ENCODE measurements around the gene EEIG1. TPM values are rescaled to one million over a fixed set of nuclear protein-coding genes. Genes with fewer than 3 reads are reported as not detected.

The EEIG1 gene
- total and polyA plus RNA-seq, 10 of the 15 experiments (the other 5 are each of a cell fraction or from before 2014, with no cell fraction given): 1.2 to 75.9 (median 9.0) TPM

GRCh38 chr9:128005923-128006322 lies 25.1 kb upstream of the EEIG1 start:
- no peaks in the 10 kb centered on the region for H3K27me3 ChIP-seq (replicated peaks in 1 of 2; ENCODE audit: control insufficient read depth in 2 of 2, insufficient read depth in 2 of 2, low read length in 1 of 2)
- ChIA-PET POLR2A (no interaction called here), SMC1A (ENCODE audit: uncharacterized antibody, unreplicated experiment) (no interaction called here), CTCF (interaction anchor here (2.1 kb wide), 1 partner anchor 63 kb away, joined by 5 read pairs; no protein-coding TSS in a partner anchor), RAD21 (ENCODE audit: unreplicated experiment) (interaction anchor here (1.5 kb wide), 1 partner anchor 28 kb away, joined by 4 read pairs; no protein-coding TSS in a partner anchor)
- no peak for ATAC-seq
- DNase-seq (ENCODE audit: low read depth, low spot score): no peak
- H3K9ac ChIP-seq (ENCODE audit: control insufficient read depth, insufficient read depth, low read length): no peak overlapping the region
- no peak overlapping the region for H3K27ac ChIP-seq (ENCODE audit: control insufficient read depth, insufficient read depth)
- no peak overlapping the region for H3K4me2 ChIP-seq (ENCODE audit: control insufficient read depth, insufficient read depth)
- no peak overlapping the region for H2AFZ ChIP-seq (ENCODE audit: control insufficient read depth, low read depth, low read length)
- H3K79me2 ChIP-seq (ENCODE audit: control insufficient read depth, insufficient read depth, low read length): no peaks in the 10 kb centered on the region
- no peaks in the 10 kb centered on the region for H3K36me3 ChIP-seq (ENCODE audit: control insufficient read depth in 2 of 2, insufficient read depth in 2 of 2, low read length in 1 of 2)
- H3K9me3 ChIP-seq (replicated peaks; ENCODE audit: control insufficient read depth, insufficient read depth, low read length): peaks cover 2% of the 10 kb centered on the region; the same call in 1 of the 3 replicates
- WGBS (ENCODE audit: insufficient coverage, insufficient replicate concordance, low lambda C conversion rate, missing lambda C conversion rate): 62% methylated on average over 12 of the region's 12 CpGs
- in situ Hi-C loops (cut with MboI): no loop called here
- no peak for FAIRE-seq
- H3K4me3 ChIP-seq: no peak overlapping the region
- intact Hi-C loops (cut with micrococcal nuclease; ENCODE audit: unreplicated experiment): no loop called here
- H3K4me1 ChIP-seq (ENCODE audit: control insufficient read depth, insufficient read depth, low read length): peaks cover 18% of the 10 kb centered on the region
- TF ChIP-seq PKNOX1 (IDR thresholded peaks at IDR 0.05) (no peak), JUNB (IDR thresholded peaks at IDR 0.05) (no peak), HDGF (IDR thresholded peaks at IDR 0.05) (no peak), SKIL (IDR thresholded peaks at IDR 0.05; ENCODE audit: low read depth, poor library complexity, severe bottlenecking) (no peak), IRF3 (IDR thresholded peaks at IDR 0.05) (no peak), NKRF (conservative IDR thresholded peaks at IDR 0.05) (no peak), NFIC (IDR thresholded peaks at IDR 0.05; ENCODE audit: low read depth, low read length) (no peak), TARDBP (IDR thresholded peaks at IDR 0.05; ENCODE audit: borderline replicate concordance) (no peak), CEBPZ (IDR thresholded peaks at IDR 0.05; ENCODE audit: low read depth, low read length) (no peak), SMAD5 (IDR thresholded peaks at IDR 0.05; ENCODE audit: low read depth) (no peak), NFXL1 (IDR thresholded peaks at IDR 0.05; ENCODE audit: borderline replicate concordance) (no peak), STAT3 (IDR thresholded peaks at IDR 0.05; ENCODE audit: low read depth, low read length) (no peak), NR2F1 (conservative IDR thresholded peaks at IDR 0.05) (no peak), POLR2AphosphoS5 (IDR thresholded peaks at IDR 0.05; ENCODE audit: low read length) (no peak), EZH2 (IDR thresholded peaks at IDR 0.05; ENCODE audit: borderline replicate concordance, control insufficient read depth, low read depth, low read length) (no peak)
- H4K20me1 ChIP-seq (ENCODE audit: control insufficient read depth, insufficient read depth): no peaks in the 10 kb centered on the region
- no TSS peak for BruUV-seq (replicated peaks)
